Activated CD4-positive, alpha-beta T cell treated with anti-CD3 and anti-CD28 coated beads, Interleukin-10, Interleukin-2, amounts not matched to agents 100 ng/mL and 50 ng/mL, durations not matched to agents 16 hours and 8 hours (primary cell): ENCODE measurements around the gene SEMA6A.

Experiments used
- DNase-seq: peaks from one replicate; pipeline ENCODE4 v3.0.0-alpha.2; 2020

Gene SEMA6A

DNA sequence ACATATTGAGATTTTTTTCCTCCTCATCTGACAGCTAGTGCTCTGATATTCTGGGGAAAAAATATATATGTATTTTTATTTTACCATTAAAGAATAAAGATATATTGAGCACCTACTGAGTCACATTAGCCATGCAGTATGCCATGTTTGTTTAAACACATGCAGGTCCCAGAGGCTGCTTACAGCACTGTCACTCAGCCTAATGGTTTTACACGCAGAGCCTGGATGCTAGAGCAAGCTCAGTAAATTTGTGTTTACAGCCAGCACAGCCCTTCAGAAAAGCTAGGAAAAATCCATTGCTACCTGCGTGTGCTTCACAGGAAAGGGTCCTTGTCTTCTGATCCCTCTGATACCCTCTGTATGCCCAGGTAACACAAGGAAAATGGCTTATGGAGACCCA, 146.2 kb downstream of the SEMA6A start:
- DNase-seq: no peak

DNA sequence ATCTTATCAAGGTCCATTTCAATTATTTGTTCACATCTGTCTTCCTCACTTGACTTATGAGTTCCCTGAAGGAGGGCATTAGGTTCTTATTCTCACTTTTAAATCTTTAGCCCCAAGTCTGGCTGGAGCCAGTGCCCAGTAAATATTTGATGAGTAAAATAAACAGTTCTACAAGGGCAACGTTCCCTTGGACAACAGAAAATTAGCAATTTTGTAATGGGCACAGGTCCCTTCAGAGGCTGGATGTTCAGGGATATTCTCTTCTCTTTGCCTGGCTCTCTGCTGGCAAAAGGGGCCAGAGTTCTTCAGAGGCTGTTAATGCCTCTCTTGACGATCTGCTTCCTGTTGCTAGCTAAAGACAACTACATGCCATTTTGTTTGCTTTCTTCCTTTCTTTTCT, 149.7 kb downstream of the SEMA6A start:
- no peak for DNase-seq

DNA sequence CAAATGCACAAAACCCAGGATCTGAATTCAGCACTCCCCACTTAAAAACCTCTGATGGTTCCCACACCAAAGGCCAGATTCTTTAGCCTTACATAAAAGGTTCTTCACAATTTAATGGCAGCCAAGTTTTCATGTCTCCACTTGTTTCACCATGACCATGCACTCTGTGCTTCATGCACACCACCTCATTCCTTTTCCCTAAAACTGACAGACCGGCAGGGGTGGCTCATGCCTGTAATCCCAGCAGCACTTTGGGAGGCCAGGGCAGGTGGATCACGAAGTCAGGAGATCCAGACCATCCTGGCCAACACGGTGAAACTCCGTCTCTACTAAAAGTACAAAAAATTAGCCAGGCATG, 150.4 kb downstream of the SEMA6A start:
- no peak for DNase-seq

DNA sequence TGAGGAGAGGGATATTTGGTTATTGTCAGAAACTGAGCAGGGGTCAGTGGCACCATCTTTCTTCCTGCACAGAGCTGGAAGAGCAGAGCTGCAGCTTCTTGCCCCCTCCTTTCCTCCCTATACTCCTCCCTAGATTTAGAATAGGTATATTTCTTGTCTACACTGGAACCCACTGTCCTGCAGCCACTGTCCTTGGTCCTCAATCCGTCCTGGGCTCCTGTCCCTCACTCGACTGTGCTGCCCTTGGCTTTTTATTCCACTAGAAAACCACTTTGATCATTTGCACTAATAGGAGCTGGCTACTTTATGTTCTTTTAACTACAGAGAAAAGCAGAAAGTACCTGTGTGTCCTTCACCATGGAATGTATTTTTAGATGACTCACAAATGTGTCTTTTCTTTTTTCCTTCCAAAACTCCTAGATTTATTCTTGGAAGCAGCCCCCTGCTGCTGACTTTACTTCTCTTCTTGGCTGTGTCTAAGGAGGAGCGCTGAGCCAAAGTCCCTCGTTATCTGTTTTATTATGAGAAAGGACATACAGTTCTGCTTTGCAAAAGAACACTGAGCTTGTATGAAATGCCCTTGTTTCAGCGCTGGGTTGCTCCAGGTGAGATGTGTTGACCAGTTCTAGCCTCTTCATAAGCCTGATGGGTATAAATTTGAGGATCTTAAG, 150.9 kb downstream of the SEMA6A start:
- no peak for DNase-seq

DNA sequence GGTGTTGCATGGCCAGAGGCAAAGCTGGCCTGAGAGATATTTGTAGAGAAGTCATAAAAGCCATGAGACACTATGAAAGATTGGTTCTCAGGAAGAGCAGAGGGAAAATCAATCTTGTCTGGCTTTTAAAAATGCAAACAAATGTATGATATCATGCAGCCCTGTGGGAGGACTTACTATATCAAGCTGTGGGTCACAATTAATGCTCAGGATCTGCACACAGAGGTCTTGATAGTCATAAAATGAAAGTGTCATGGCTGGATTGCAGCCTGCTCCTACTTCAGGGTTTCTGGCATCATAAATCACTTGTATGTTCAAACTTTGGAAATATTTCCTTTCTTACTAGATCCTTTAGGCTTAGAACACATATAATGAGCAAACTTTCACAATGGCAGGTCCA, 151.5 kb downstream of the SEMA6A start:
- no peak for DNase-seq

DNA sequence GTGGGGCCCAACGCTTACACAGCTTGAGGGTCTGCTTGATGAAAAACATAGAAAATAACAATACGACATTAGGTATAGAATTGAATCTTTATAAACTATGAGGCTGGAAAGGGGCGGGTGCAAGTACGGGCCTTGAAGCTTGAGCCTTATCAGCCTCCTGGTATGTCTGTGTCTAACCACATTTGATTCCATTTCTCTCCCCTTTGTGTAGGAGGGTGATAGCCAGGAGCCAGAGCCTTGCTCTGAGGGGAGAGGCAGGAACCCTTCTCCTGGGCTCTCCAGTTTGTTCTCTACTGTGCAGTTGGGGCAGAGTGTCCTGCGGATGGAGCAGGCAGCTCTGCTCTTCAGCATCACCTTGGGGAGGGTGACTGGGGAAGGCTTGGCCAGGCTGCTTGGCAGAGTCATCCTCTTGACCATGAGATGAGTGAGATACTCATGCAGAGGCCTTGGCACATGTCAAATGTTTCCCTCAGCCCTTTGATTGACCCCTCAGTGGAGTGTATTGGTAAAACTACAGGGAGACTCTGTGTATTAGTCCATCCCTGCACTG, 153.5 kb downstream of the SEMA6A start:
- DNase-seq: no peak

DNA sequence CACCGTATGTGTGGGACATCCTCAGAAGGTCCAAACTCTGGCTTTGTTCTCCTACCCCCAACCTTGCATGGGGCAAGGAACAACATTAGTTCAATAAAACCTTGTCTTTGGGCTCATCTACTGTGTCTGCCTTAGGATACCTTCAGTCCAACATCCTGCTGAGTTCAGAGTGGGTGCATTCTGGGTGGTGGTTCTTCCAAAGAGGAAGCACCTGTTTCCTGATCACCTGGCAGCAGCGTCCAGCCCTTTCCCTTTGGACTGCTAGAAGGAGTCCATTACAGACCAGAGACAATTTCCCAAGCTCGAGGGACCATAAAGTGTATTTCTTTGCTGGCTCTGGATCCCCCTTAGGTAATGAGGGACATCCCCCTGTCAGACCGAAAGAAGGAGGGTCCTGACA, 154.1 kb downstream of the SEMA6A start:
- no peak for DNase-seq

DNA sequence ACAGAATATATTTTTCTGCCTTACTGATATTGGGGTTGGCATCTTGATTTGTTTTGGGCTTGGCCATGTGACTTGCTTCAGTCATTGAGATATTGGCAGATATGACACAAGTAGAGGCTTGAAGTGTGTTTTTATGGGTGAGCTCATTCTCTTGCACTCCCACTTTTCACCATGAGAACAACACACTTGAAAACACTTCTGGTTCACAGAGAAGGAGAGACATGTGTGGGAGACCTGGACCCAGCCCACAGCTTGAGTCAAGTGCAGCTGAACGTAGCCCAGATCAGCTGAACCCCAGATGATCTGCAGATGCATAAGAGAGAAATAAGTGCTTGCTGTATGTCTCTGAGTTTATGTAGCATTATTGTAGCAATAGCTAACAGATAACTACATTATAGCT, 155.4 kb downstream of the SEMA6A start:
- DNase-seq: no peak

DNA sequence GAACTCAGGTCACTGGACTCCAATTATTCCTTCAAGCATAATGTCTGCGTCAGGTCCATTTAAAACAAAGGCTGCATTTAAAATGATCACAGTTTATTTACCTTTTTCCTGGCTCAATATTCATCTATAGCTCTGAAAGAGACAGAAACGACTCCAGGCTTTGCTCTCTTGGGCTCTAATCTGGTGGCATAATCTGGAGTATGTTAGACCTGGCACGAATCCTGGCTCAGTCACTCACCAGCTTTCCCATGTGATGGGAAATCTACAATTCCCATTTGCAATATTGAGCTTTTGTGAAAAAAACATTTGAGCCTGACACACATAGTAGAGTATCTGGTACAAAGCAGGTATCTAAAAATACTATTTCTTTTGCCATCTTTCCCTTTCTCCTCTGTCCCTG, 155.8 kb downstream of the SEMA6A start:
- no peak for DNase-seq

DNA sequence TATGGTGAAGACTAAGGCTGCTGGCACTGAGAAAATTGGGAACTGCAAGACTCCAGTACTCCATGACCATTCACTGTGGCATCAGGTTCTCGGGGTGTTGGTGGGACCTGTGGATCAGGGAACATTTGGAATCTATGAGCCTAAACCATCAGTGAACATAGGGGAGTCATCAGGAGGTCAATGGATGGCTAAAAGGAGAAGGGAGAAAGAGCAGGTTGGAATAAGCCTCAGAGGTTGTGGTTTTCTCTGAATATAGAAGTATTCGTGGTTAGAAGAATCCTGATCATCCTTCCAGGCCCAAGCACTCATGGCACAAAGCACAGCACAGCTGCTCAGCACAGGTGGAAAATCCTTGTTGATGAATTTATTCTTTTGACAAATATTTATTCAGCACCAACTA, 156.6 kb downstream of the SEMA6A start:
- DNase-seq: no peak

DNA sequence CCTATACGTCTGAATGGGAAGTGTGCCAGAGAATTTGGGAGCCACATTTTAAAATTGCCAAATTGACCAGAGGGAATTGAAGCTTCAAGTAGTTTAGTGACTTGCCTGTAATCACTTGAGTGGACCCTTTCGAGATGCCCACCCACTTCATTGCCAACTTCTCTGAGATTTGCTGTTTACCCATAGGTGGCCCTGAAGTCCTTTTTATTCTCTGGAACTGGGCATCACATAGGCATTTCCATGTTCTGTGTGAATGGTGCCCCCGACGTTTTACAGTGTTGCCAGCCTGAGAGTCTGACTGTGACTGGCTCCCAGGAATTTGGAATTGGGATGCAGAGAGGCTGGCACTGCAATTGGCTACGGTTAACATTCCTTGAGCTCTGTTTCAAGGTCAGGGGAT, 158.6 kb downstream of the SEMA6A start:
- DNase-seq: no peak

DNA sequence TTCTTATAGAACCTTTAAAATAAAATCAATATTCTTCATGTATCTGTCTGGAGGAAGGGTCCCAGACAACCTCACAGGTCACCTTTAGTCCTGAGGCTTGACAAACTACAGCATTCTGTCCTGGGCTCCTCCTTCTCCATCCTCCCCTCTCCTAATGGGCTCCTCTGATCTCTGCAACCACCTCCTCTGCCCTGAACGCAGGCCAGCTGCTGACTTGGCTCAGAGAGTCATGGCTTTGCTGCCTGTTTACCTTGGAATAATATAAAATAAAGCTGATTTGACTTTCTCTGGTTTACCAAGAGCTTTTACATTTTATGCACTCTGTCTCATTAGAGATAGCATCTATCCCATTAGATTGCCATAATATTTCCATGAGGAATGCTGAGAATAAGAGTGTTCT, 159.4 kb downstream of the SEMA6A start:
- no peak for DNase-seq

DNA sequence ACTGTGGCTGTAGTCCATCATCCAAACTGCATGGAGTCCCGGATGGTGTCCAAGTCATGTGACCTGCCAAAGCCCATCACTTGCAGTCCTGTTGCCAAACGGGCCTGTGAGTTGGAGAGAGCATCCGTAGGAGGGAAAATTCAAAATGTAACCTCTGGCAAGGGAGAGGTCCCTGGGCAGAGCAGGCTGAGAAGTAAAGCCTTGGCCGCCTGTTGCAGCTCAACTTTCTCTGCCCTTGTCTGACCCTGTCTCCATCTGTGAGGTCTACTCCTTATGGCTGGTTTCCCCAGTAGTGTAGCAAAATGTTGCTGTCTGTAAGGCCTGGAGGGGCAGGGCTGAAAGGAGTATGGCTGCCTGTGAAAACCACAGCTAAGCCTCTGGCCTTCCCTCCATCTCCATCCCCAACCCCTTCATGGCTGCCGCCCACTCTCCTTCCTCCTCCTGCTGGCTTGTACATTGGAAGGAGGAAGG, 163.5 kb downstream of the SEMA6A start:
- DNase-seq: no peak

DNA sequence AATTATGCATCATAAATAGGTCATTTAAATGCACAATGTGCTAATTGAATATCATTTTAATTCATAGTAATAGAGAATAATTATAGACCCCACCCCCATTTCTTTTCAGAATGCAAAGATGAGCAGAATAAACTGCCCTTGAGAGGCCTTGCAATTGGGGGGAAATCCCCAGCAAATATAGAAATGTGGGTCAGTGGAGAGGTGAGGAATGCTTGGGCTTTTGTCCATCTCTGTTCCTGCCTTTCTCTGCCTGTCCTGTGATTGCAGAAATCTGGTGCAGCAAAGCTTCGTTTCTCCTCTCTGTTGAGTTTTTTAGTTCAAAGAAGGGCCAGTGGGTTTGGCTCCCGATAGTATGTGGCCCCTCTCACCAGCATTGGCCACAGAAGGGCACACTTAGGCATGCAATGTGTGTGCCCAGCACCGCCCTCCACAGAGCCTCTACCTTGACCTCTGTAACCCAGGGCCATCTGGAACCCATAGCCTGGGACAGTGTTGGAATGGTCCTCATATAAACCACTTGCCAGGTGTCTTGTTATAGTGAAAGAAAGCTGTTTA, 164.2 kb downstream of the SEMA6A start:
- no peak for DNase-seq

DNA sequence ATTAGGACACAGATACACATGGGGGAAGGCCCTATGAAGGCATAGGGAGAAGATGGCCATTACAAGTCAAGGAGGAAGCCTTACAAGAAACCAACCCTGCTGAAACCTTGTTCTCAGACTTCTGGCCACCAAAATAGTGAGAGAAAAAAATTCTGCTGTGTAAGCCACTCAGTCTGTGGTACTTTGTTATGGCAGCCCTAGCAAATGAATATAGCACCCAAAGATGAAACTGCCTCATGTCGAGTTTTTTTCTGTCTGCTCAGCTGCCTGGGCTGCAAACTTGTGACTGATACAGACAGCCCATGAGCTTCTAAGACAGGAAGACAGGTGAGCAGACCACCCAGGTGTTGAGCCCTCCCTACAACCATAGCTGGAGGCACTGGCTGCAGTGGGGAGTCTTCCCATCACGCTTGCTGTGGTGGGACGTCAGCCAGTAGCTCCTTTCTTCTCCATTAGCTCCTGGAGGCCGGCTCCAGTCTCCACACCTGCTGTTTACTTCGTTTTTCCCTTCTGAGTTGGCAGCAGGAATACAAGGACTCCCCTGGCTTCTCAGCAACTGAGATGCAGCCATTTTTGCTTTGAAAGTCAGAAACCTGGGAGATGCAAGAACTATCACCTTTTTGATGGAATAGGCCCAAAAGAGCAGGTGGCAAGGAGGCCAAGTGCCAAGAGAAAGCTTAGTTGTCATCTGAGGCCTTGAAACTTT, 164.9 kb downstream of the SEMA6A start:
- DNase-seq: no peak

DNA sequence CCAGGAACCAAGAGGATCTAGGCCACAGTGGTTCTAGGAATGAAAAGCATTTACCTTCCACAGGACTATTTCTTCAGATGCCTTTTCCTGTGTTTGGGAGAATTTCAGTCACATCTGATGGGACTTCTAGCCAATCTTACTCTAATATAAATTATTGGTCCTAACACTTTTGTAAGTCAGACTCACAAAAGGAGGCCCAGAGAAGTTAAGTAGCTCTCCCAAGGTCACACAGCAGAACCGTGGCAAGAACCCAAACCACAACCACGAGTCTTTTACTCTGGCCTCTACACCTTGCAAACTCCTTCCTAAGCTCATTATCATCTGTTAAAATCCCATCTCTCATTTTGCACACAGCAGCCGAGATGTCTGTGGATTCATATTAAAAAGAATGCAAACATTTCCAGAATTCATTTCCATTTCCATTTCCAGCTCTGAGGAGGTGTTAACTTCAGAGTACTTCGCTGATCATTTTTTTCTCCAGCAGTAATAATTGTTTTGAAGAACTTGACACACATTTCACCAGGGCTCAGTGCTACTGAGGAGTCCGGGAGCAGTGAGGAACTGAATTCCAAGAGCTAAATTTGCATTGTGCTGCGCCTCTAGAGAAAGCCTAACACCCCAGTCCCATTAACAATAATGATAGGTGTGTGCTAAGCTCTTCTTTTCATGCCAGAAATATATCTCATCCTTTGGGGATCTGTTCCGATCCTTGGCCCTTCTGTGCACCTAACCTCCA, 168.1 kb downstream of the SEMA6A start:
- DNase-seq: no peak

DNA sequence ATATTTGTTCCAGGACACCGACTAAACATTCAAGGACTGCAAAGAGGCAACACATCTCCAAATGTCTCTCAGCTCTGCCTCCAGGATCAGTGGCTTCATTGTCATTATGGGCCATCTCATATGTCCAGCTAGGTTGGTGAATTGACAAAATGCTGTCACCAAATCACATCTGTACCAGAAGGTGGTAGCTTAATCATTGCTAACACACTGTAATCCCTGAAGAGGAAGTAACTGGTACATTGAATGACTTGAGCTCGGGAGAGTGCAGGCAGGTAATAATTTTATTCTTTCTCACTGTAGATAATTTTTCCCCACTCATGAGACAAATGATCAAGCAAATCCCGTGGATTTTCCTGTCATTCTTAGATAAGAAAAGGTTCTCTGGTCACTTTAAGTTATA, 169.8 kb downstream of the SEMA6A start:
- no peak for DNase-seq

DNA sequence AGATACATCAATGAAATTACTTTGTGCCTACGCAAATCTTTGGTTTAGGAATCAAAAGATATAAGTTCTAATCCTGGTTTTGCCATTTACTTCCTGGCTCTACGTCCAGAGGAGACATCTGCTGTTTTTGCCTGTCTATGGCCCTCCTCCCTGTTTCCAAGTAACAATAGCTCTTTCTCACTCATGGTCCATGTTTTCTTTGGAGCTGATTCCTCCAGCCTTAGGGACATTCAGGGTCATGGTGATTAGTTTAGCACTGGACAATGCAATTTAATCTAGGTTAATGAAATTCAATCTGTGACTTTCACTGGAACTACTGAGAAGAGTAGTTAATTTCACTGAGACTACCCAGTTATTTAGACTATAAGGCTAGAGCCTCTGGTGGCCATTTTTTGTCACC, 170.6 kb downstream of the SEMA6A start:
- no peak for DNase-seq

DNA sequence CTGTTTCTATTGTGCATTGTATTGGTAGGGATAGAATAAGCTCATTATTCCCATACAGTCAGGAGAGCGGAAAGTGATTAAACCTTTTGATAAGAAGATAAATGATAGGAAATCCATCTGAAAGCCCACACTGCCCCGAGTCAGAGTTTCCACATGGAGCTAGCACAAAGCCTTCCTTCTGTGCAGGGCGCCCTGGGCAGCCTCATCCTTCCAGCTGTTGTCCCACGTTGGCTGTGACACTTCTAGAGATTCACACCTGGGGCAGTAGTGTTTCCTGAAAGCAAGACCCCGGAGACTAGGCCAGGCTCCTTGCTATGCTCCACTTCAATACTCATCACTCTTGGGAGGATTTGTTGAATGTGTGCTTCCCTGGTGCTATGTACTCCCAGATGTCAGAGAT, 172.4 kb downstream of the SEMA6A start:
- no peak for DNase-seq

DNA sequence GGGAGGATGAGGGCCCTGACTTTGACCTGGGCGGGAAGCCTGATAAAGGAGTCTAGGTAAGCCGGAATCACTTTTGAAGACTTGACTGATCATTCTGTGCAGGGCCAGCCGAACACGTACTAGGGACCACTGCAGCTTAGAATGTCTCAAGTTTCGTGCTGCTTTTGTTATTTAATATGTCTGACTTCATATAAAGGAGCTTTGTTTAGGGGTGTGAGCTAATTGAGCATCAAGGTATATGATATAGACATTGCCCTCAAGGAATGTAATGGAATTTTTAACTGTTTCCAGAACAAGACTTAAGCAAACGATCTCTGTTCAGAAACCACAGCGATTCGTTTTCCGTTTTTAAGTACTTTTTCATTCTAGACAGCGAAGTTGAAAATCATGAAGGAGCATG, 173.0 kb downstream of the SEMA6A start:
- no peak for DNase-seq

DNA sequence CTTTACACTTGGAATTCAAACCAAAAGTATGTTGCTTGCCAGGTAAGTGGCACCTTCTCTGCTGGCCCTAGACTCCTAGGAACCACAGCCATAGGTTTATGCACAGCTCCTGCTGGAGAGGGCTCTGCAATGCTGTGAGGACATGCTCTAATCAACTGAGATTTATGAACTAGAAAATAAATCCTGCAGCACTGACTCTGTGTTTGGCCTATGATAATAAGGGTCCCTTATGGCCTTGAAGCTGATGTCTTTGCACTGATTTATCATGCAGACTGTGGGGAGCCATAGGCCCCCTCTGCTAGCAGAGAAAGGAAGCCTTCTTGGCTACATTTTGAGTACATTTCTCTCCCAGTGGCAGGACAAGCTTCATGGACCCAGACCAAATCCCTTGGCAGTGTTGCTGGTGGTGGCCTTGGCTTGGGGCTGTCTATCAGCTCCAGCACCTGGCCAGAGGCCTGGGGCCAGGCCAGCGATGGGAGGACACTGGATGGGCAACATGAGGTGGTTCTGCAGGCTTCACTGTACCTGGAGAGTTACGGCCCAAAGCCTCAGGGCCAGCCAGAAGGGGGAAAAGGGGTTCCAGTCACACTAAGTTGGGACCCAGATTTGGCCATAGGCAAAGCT, 178.0 kb downstream of the SEMA6A start:
- DNase-seq: no peak

DNA sequence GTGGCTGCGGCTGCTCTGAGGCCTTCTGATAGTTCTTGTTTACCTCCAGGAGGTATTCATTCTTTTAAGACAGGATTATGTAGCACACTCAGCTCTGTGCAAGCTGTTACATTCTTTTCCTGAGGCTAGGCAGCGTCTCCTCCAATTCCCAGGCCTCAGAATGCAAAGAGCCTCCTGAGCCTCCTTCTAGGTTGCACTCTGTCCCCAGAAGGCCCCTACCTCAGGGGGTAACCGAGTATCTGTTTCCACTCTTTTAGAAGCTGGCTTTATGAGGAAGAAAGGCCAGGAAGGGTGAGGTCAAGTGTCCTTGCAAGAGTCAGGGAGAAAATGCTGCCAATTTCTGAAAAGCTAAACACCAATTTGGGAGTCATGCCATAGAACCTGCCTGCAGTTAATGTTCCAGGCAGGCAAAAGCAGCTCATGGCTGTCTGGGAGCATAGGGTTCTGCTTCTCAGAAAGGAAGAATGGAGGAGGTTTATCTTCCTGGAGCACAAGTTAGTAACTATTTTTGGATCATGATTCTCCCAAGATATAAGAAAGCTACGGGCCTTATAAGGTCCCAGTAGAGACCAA, 178.9 kb downstream of the SEMA6A start:
- DNase-seq: no peak

DNA sequence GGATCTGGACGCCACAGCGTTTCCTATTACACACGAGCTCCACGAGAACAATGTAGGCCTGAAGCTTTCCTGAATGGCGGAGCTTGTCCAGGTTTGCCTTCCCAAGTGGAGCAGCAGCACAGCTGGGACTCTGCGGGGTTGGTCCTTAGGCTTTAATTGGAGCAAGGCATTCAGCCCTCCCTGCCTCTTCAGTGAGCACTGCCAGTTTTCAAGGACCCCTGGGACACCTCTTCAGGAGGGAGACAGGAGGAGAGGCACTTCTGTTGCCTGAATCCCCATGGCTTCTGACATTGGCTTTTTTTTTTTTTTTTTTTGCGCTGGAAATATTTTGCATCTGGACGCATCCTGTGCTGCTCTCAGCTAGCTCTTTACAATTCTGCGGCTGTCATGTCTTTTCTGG, 179.4 kb downstream of the SEMA6A start:
- no peak for DNase-seq
